Smooth muscle cell (in vitro differentiated cells): ENCODE results near the gene SMO. TPM values are rescaled to one million over a fixed set of nuclear protein-coding genes. Genes with fewer than 3 reads are reported as not detected.

Experiments used
- DNase-seq: peaks from one replicate; lab custom pipeline; 2025; ENCODE audit not compliant: unreplicated experiment; lab: John Stamatoyannopoulos, UW
- H2AFZ ChIP-seq: fragments of 200-600 bp; sonication (generic); 2 replicates; pipeline ENCODE4 v1.6.0; 2016; ENCODE audit warnings: antibody characterized with exemption, low read depth, mild to moderate bottlenecking
- H3F3A ChIP-seq: fragments of 200-600 bp; sonication (generic); 2 replicates; pipeline ENCODE4 v1.6.0; 2017; ENCODE audit warnings: antibody characterized with exemption, low read depth
- H3K27ac ChIP-seq: fragments of 200-600 bp; sonication (generic); 2 replicates; pipeline ENCODE4 v1.5.1; 2016; ENCODE audit warnings: low read depth, mild to moderate bottlenecking
- H3K27me3 ChIP-seq: fragments of 200-600 bp; sonication (generic); 2 replicates; pipeline ENCODE4 v1.6.1; 2016; ENCODE audit warnings: low read depth, mild to moderate bottlenecking
- H3K36me3 ChIP-seq: fragments of 200-600 bp; sonication (generic); 2 replicates; pipeline ENCODE4 v1.5.1; 2016; ENCODE audit warnings: low read depth
- H3K4me1 ChIP-seq: fragments of 200-600 bp; sonication (generic); 2 replicates; pipeline ENCODE4 v1.5.1; 2016; ENCODE audit warnings: low read depth
- H3K4me2 ChIP-seq: fragments of 200-600 bp; sonication (generic); 2 replicates; pipeline ENCODE4 v1.6.0; 2016; ENCODE audit warnings: mild to moderate bottlenecking
- H3K4me3 ChIP-seq: fragments of 200-600 bp; sonication (generic); 2 replicates; pipeline ENCODE4 v1.5.1; 2016; ENCODE audit warnings: mild to moderate bottlenecking
- H3K79me2 ChIP-seq: fragments of 200-600 bp; sonication (generic); 2 replicates; pipeline ENCODE4 v1.6.0; 2016; ENCODE audit warnings: low read depth, mild to moderate bottlenecking
- H3K9ac ChIP-seq: fragments of 200-600 bp; sonication (generic); 2 replicates; pipeline ENCODE4 v1.6.0; 2016; ENCODE audit warnings: low read depth
- H3K9me3 ChIP-seq: fragments of 200-600 bp; sonication (generic); replicated peaks from 2 replicates; pipeline ENCODE4 v1.5.1; 2016; ENCODE audit warnings: low read depth
- H4K20me1 ChIP-seq: fragments of 200-600 bp; sonication (generic); 2 replicates; pipeline ENCODE4 v1.6.0; 2016; ENCODE audit warnings: low read depth
- WGBS: methylation state at CpG from one replicate; pipeline ENCODE4 v1.1.7; 2016; ENCODE audit warnings: low lambda C conversion rate; 5-methylcytosine and 5-hydroxymethylcytosine counted together
- polyA plus RNA-seq: library from polyadenylated mRNA; unstranded; fragments of >200 nt; fragmentation: Nextera tagmentation; extraction: Ambion mirVana; gene quantifications from 2 replicates; pipeline ENCODE4 v1.2.1, GENCODE V29; 2016
- total RNA-seq: library from RNA; depleted of rRNA; stranded (reverse); fragments of >200 nt; gene quantifications from 2 replicates; pipeline ENCODE4 v1.2.3, GENCODE V29; 2014
- TF ChIP-seq, protein P1 (sequence below): fragments of 200-600 bp; sonication (generic); IDR thresholded peaks from 2 replicates; pipeline ENCODE4 v1.5.1; 2017; ENCODE audit warnings: borderline replicate concordance, mild to moderate bottlenecking, antibody characterized with exemption; ENCODE audit not compliant: insufficient read depth, poor library complexity, severe bottlenecking

The SMO gene
- total and polyA plus RNA-seq, 2 experiments from 2014 or later = 23.6 to 25.8 TPM

DNA sequence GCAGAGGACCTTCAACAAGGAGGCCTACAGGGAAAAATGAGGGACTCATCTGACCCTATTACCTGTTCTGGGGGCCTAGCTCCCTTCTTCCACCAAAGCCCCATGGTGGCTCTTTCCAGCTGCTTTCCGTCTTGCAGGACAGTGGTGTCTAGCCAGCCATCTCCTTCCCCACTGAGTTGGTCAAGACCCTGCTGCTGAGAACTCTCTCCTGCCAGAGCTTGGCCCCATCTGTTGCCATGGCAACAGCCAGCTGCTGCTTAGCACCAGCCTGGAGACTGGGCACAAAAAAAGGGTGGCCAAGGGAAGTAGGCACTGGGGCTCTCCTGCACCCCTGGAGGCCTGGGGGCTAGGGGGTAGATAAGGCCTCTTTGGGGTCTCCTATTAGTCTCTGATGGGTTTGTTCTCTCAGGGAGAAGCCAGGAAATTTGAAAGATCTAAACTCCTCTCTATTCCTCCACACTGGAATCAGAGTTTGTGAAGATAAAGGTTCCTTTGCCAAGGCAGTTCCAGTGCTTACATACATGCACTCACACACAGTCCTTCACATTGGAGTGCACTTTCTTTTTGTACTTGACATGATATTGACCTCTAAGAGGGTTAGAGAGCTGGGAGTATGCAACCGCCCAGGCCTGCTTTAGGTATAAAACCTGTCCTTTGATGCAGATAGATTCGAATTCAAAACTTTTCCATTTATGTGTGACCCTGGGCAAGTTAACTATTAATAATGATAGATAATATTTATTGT is 28.1 kb upstream of the SMO start:
- Histone ChIP-seq H3K9me3 (no peaks in the 10 kb centered on the region), H3F3A (no peaks in the 10 kb centered on the region), H3K4me2 (no peak overlapping the region), H3K36me3 (no peaks in the 10 kb centered on the region), H3K27ac (no peak overlapping the region), H4K20me1 (no peaks in the 10 kb centered on the region), H3K79me2 (no peaks in the 10 kb centered on the region), H3K4me3 (no peak overlapping the region), H2AFZ (no peak overlapping the region), H3K9ac (no peak overlapping the region), H3K27me3 (peaks cover 5% of the 10 kb centered on the region), H3K4me1 (no peaks in the 10 kb centered on the region)
- TF ChIP-seq, protein P1, sequence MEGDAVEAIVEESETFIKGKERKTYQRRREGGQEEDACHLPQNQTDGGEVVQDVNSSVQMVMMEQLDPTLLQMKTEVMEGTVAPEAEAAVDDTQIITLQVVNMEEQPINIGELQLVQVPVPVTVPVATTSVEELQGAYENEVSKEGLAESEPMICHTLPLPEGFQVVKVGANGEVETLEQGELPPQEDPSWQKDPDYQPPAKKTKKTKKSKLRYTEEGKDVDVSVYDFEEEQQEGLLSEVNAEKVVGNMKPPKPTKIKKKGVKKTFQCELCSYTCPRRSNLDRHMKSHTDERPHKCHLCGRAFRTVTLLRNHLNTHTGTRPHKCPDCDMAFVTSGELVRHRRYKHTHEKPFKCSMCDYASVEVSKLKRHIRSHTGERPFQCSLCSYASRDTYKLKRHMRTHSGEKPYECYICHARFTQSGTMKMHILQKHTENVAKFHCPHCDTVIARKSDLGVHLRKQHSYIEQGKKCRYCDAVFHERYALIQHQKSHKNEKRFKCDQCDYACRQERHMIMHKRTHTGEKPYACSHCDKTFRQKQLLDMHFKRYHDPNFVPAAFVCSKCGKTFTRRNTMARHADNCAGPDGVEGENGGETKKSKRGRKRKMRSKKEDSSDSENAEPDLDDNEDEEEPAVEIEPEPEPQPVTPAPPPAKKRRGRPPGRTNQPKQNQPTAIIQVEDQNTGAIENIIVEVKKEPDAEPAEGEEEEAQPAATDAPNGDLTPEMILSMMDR = no peak
- DNase-seq = no peak
- 84% methylated on average over 3 of the region's 3 CpGs for WGBS

DNA sequence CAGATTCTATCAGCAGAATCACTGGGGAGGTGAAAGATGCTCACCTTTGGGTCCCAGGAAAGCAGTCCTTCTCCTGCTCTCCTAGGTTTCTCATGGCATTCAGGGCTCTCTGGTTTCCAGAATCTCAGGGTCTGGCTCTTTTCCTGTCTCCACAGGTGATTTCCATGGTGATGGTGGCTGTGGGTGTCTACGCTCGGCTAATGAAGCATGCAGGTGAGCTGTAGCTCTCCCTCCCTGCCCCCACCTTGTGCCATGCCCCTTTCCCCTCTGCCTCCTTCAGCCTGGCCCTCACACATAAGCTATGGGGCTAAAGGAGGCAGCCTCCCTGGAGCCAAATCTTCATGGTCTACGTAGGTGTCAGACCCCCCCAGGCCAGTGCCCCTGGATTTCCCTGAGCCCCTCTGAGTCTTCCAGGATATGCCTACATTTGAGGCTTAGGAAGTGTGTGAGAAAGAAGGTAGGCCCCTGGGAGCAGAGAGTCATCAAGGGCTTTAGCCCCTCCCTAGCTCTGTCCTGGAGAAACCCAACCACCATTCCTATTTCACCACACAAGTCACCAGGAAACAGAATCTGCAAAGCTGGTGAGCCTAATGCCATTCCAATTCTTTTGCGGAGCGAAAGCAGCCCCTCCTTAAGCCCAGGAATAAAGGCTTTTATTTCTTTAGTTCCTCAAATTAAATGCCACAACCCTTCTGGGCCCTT is 26.8 kb upstream of the SMO start:
- H4K20me1 ChIP-seq = no peaks in the 10 kb centered on the region
- no peaks in the 10 kb centered on the region for H3K79me2 ChIP-seq
- no peak overlapping the region for H3K4me3 ChIP-seq
- no peak overlapping the region for H2AFZ ChIP-seq
- H3F3A ChIP-seq = no peaks in the 10 kb centered on the region
- no peak for DNase-seq
- no peak overlapping the region for H3K27ac ChIP-seq
- H3K9me3 ChIP-seq = no peaks in the 10 kb centered on the region
- H3K36me3 ChIP-seq = no peaks in the 10 kb centered on the region
- 89% methylated on average over 5 of the region's 5 CpGs for WGBS
- H3K4me1 ChIP-seq = no peaks in the 10 kb centered on the region
- peaks cover 5% of the 10 kb centered on the region for H3K27me3 ChIP-seq
- H3K9ac ChIP-seq = no peak overlapping the region
- TF ChIP-seq, protein P1 = no peak
- H3K4me2 ChIP-seq = no peak overlapping the region

DNA sequence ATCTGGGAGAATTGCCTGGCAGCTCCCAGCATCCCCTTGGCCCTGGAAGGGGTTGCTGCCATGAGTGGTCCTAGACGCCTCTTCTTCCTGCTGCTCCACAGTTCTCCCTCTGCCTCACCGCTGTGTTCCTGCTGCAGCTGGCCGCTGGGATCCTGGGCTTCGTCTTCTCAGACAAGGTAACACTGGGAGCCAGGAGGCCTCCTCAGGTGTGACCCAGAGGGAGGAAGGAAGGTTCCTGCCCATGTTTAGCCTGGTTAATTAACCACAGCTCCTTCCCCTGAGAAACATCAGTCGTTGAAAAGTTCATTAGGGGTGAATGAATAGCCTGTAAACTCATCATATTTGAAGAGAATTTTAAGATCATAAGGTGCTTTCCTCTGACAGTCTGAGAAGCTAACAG is 25.7 kb upstream of the SMO start:
- H3K36me3 ChIP-seq = no peaks in the 10 kb centered on the region
- H3K27me3 ChIP-seq = no peaks in the 10 kb centered on the region
- no peak for DNase-seq
- no peaks in the 10 kb centered on the region for H3F3A ChIP-seq
- no peaks in the 10 kb centered on the region for H3K79me2 ChIP-seq
- no peak overlapping the region for H3K27ac ChIP-seq
- H3K9ac ChIP-seq = no peak overlapping the region
- TF ChIP-seq, protein P1 = no peak
- H3K9me3 ChIP-seq = no peaks in the 10 kb centered on the region
- H4K20me1 ChIP-seq = no peaks in the 10 kb centered on the region
- H2AFZ ChIP-seq = no peak overlapping the region
- 87% methylated on average over 5 of the region's 5 CpGs for WGBS
- H3K4me3 ChIP-seq = no peak overlapping the region
- H3K4me2 ChIP-seq = no peak overlapping the region
- H3K4me1 ChIP-seq = no peaks in the 10 kb centered on the region
